ENCODE measurements around the gene PTPN20.
"Not testable (repeated sequence)": the region's sequence is repeated elsewhere in the genome, so short reads cannot be mapped to it uniquely, and the experiment has no call there.

The PTPN20 gene

GRCh38 chr10:46911144-46911876 is at the start of gene PTPN20:
PTPN20 (plus strand) TSS chr10:46911428; CDS start chr10:46932500, 21,072 bp downstream.
- not testable (repeated sequence) for DNase-seq

GRCh38 chr10:46869716-46870115 is 41.5 kb upstream of the PTPN20 start:
- not testable (repeated sequence) for DNase-seq

- not testable (repeated sequence) for DNase-seq
Measured at GRCh38 chr10:46871583-46871982, 39.6 kb upstream of the PTPN20 start.

GRCh38 chr10:46875304-46875703 is 35.9 kb upstream of the PTPN20 start:
- DNase-seq = not testable (repeated sequence)

GRCh38 chr10:46876773-46877172 is 34.5 kb upstream of the PTPN20 start:
- not testable (repeated sequence) for DNase-seq

- DNase-seq = not testable (repeated sequence)
Measured at GRCh38 chr10:46878761-46879160, 32.5 kb upstream of the PTPN20 start.

GRCh38 chr10:46890813-46891611 is 20.2 kb upstream of the PTPN20 start:
- not testable (repeated sequence) for DNase-seq

GRCh38 chr10:46896762-46897692 is 14.2 kb upstream of the PTPN20 start:
- DNase-seq = not testable (repeated sequence)

- not testable (repeated sequence) for DNase-seq
Measured at GRCh38 chr10:46901247-46901646, 10.0 kb upstream of the PTPN20 start.

- DNase-seq = not testable (repeated sequence)
Measured at GRCh38 chr10:46903874-46904273, 7.4 kb upstream of the PTPN20 start.

- DNase-seq = not testable (repeated sequence)
Measured at GRCh38 chr10:46906359-46906758, 4.9 kb upstream of the PTPN20 start.

GRCh38 chr10:46907185-46908117 is 3.8 kb upstream of the PTPN20 start:
- not testable (repeated sequence) for DNase-seq

- DNase-seq = not testable (repeated sequence)
Measured at GRCh38 chr10:46922498-46922897, 11.3 kb downstream of the PTPN20 start.

- DNase-seq = not testable (repeated sequence)
Measured at GRCh38 chr10:46925156-46925555, 13.9 kb downstream of the PTPN20 start.

- not testable (repeated sequence) for DNase-seq
Measured at GRCh38 chr10:46925853-46926252, 14.6 kb downstream of the PTPN20 start.

GRCh38 chr10:46928810-46929209 is 17.6 kb downstream of the PTPN20 start:
- DNase-seq = not testable (repeated sequence)

- DNase-seq = not testable (repeated sequence)
Measured at GRCh38 chr10:46932383-46932782, 21.2 kb downstream of the PTPN20 start.

GRCh38 chr10:46941091-46941490 is 29.9 kb downstream of the PTPN20 start:
- DNase-seq = not testable (repeated sequence)

GRCh38 chr10:46948687-46949518 is 37.7 kb downstream of the PTPN20 start:
- not testable (repeated sequence) for DNase-seq

- DNase-seq = not testable (repeated sequence)
Measured at GRCh38 chr10:46952540-46952939, 41.3 kb downstream of the PTPN20 start.
